Calu3 (cell line): Measurements from ENCODE around the gene OPCML. TPM values are rescaled to one million over a fixed set of nuclear protein-coding genes. Genes with fewer than 3 reads are reported as not detected.

Source experiments
- BruUV-seq: library from RNA; stranded (reverse); fragments of 400-500 nt; replicated peaks from 2 replicates; lab custom pipeline; 2021; lab: Mats Ljungman, UMichigan
- CTCF ChIA-PET: fragments of 300-600 bp; sonication (Branson Sonifier 250); formaldehyde crosslinking; loops from one replicate; lab custom pipeline; 2022; ENCODE audit warnings: antibody characterized with exemption; lab: Charles Lee
- DNase-seq: peaks from one replicate; pipeline ENCODE4 v3.0.0; 2022
- H3K27ac Mint-ChIP-seq: one replicate; pipeline ENCODE4 v1.8.0; 2022; ENCODE audit warnings: mixed read lengths; ENCODE audit not compliant: unreplicated experiment
- H3K27me3 Mint-ChIP-seq: one replicate; pipeline ENCODE4 v1.8.0; 2022; ENCODE audit warnings: mixed read lengths; ENCODE audit not compliant: unreplicated experiment
- H3K36me3 Mint-ChIP-seq: one replicate; pipeline ENCODE4 v1.8.0; 2022; ENCODE audit warnings: mild to moderate bottlenecking, moderate library complexity, mixed read lengths; ENCODE audit not compliant: insufficient read depth, unreplicated experiment
- H3K4me1 Mint-ChIP-seq: one replicate; pipeline ENCODE4 v1.8.0; 2022; ENCODE audit warnings: mild to moderate bottlenecking, low read depth, mixed read lengths; ENCODE audit not compliant: unreplicated experiment
- H3K4me3 Mint-ChIP-seq: one replicate; pipeline ENCODE4 v1.8.0; 2022; ENCODE audit warnings: mild to moderate bottlenecking, low read depth, moderate library complexity, mixed read lengths; ENCODE audit not compliant: unreplicated experiment
- H3K9me3 Mint-ChIP-seq: one replicate; pipeline ENCODE4 v1.8.0; 2022; ENCODE audit warnings: low read depth, mixed read lengths; ENCODE audit not compliant: unreplicated experiment
- CTCF ChIP-seq: fragments of 200-600 bp; IDR thresholded peaks from one replicate; pipeline ENCODE4 v1.8.0; 2022; ENCODE audit warnings: antibody characterized with exemption; ENCODE audit not compliant: unreplicated experiment
- intact Hi-C: fragments of 100-400 bp; cut with micrococcal nuclease; formaldehyde crosslinking; loops from one replicate; pipeline ENCODE4 v1.10.0; 2022; ENCODE audit not compliant: unreplicated experiment
- total RNA-seq: library from RNA; stranded (reverse); gene quantifications from 2 replicates; pipeline ENCODE4 v1.2.3, GENCODE V29; 2022

Gene OPCML
- total RNA-seq, 1 experiment from 2014 or later: not detected

GRCh38 chr11:133216813-133217212, 315.5 kb downstream of the OPCML start:
- DNase-seq: no peak
- no peaks in the 10 kb centered on the region for H3K36me3 Mint-ChIP-seq
- intact Hi-C loops: no loop called here
- BruUV-seq: no TSS peak
- H3K4me3 Mint-ChIP-seq: no peak overlapping the region
- CTCF ChIA-PET: no interaction called here
- H3K27me3 Mint-ChIP-seq: no peaks in the 10 kb centered on the region
- no peak for TF ChIP-seq CTCF
- H3K9me3 Mint-ChIP-seq: peaks cover 9% of the 10 kb centered on the region
- no peaks in the 10 kb centered on the region for H3K4me1 Mint-ChIP-seq
- H3K27ac Mint-ChIP-seq: no peak overlapping the region

GRCh38 chr11:133215596-133216230, 316.6 kb downstream of the OPCML start:
- no peak for TF ChIP-seq CTCF
- Mint-ChIP-seq H3K4me3 (no peak overlapping the region), H3K27me3 (no peaks in the 10 kb centered on the region), H3K9me3 (peaks cover 9% of the 10 kb centered on the region), H3K4me1 (no peaks in the 10 kb centered on the region), H3K36me3 (no peaks in the 10 kb centered on the region), H3K27ac (no peak overlapping the region)
- DNase-seq: no peak
- CTCF ChIA-PET: no interaction called here
- intact Hi-C loops: no loop called here
- BruUV-seq: no TSS peak

GRCh38 chr11:133214646-133215045, 317.7 kb downstream of the OPCML start:
- no peaks in the 10 kb centered on the region for H3K4me1 Mint-ChIP-seq
- H3K27ac Mint-ChIP-seq: no peak overlapping the region
- no peak for TF ChIP-seq CTCF
- DNase-seq: no peak
- no peak overlapping the region for H3K4me3 Mint-ChIP-seq
- H3K9me3 Mint-ChIP-seq: peaks cover 9% of the 10 kb centered on the region
- intact Hi-C loops: no loop called here
- no peaks in the 10 kb centered on the region for H3K36me3 Mint-ChIP-seq
- H3K27me3 Mint-ChIP-seq: no peaks in the 10 kb centered on the region
- no TSS peak for BruUV-seq
- CTCF ChIA-PET: no interaction called here

- Mint-ChIP-seq H3K9me3 (peaks cover 15% of the 10 kb centered on the region), H3K27ac (no peak overlapping the region), H3K4me3 (no peak overlapping the region), H3K27me3 (no peaks in the 10 kb centered on the region), H3K4me1 (no peaks in the 10 kb centered on the region), H3K36me3 (no peaks in the 10 kb centered on the region)
- no peak for DNase-seq
- no peak for TF ChIP-seq CTCF
- BruUV-seq: no TSS peak
- intact Hi-C loops: no loop called here
- CTCF ChIA-PET: no interaction called here
These were observed 320.1 kb downstream of the OPCML start for GRCh38 chr11:133212201-133212600.
